KBM-7 (cell line): ENCODE data around the gene PGR.
"Not testable (repeated sequence)": the region's sequence is repeated elsewhere in the genome, so short reads cannot be mapped to it uniquely, and the experiment has no call there.

Experiments used
- DNase-seq: peaks from one replicate; pipeline ENCODE4 v3.0.0-alpha.2; 2015
- in situ Hi-C: fragments of 300-500 bp; cut with MboI; formaldehyde crosslinking; loops from 2 replicates; pipeline ENCODE4 v1.14.3; 2020; ENCODE audit warnings: low sequenced_read_pairs, low pct_unique_long_range_greater_than_20kb, mixed read lengths

Gene PGR

GRCh38 chr11:101019870-101020269, 109.7 kb downstream of the PGR start:
- in situ Hi-C loops: no loop called here
- DNase-seq: no peak

DNA sequence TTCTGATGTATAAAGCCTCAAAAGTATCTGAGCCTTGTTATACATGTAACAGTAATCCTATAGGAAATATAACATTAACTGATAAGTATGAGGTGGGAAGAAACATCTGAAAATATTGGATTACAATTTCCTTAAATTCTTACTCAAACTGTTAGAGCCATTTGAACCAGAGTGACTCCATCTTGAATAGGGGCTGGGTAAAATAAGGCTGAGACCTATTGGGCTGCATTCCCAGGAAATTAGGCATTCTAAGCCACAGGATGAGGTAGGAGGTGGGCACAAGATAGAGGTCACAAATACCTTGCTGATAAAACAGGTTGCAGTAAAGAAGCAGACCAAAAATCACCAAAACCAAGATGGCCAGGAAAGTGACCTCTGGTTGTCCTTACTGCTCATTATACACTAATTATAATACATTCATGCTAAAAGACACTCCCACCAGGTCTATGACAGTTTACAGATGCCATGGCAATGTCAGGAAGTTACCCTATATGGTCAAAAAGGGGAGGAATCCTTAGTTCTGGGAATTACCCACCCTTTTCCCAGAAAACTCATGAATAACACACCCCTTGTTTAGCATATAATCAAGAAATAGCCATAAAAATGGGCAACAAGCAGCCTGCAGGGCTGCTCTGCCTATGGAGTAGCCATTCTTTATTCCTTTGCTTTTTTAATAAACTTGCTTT, 114.9 kb downstream of the PGR start:
- no peak for DNase-seq
- in situ Hi-C loops: no loop called here

GRCh38 chr11:101013702-101014101, 115.9 kb downstream of the PGR start:
- DNase-seq, in situ Hi-C loops: not testable (repeated sequence)

GRCh38 chr11:101011881-101012280, 117.7 kb downstream of the PGR start:
- DNase-seq: no peak
- in situ Hi-C loops: no loop called here

- no peak for DNase-seq
- in situ Hi-C loops: no loop called here
Measured at GRCh38 chr11:101010899-101011298, 118.7 kb downstream of the PGR start.

GRCh38 chr11:101009690-101010055, 119.9 kb downstream of the PGR start:
- no peak for DNase-seq
- in situ Hi-C loops: no loop called here

DNA sequence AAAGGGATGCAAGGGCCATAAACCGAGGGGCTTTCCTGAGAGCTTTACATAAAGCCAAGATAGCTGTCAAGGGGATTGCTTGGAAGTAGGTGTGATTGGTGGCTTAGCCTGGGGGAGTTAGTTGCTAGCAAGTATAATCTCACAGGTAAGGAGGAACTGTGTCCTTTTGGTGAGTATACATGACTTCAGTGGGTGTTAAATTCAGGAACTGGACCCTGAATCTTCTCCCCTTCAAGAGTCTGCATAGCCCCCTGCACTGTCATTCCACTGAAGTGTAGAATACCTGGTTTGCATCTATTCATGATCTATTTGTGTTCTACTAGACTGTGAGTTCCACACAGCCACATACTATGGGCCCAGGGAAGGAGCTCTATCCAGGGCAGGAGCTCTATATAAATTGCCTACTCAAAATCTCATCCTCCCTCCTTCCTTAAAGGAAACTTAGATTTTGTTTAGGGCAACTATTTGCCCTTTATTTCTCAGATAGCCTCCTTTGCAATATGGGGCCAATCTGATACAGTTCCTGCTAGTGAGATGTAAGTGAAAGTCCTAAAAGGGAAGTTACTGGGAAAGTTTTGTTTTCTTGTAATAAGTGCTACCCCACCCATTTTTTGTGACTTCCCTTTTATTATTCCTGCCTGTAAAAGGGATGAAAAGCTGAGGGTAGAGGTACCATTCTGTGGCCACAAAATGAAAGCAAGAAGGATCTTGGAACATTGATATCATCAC, 120.5 kb downstream of the PGR start:
- DNase-seq: no peak
- in situ Hi-C loops: no loop called here

DNA sequence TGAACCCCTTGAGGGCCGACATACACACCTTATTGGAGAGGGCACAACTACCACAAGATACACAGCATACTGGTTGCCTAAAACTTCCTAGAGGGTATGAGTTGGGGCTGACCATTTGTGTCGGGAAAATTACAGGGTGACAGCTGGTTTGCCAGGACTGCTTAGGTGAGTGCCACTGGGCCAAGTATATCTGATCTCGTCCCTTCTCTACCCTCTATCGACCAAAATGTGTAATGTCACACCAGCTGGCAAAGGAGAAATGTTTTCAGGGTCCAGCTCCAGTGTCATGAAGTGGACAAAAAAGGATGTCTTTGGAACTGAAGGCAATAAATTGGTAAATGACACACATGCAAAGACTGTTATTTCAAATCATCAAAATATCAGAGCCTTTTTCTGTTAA, 126.1 kb downstream of the PGR start:
- DNase-seq: peak; percentile 7
- in situ Hi-C loops: no loop called here

DNA sequence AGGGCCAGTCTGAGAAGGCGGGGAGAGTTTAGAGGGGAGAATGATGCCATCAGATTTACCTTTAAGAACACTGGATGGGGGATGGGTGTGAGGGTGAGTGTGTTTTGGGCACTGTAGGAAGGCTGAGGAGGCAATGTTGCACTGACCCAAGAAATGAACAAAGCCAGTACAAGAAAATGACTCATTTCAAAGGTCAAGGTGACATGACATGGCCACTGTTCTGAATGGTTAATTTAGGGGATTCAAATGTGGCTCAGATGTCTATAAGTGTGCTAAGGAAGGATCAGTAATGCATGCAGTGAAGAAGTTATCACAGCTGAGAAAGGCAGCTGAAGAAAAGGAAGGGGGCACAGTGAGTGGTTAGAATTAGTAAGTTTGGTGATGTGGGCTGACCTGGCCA, 129.9 kb downstream of the PGR start:
- no peak for DNase-seq
- in situ Hi-C loops: no loop called here

DNA sequence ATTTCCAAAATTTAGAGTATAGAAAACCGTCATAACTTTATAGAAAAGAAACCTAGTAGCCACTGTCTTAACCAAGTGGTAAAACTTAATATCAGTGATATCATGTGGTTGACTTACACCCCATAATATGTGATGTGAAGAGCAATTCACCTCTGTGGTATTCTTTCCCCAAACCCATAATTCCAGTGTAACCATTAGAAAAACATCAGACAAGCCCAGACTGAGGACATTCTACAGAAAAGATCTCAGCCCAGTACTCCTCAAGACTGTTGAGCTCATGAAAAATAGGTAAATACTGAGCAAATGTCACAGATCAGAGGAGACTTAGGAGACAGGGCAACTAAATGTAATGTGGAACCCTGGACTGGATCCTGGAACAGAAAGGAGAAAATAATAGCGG, 134.6 kb downstream of the PGR start:
- DNase-seq: no peak
- in situ Hi-C loops: no loop called here

GRCh38 chr11:100991541-100991940, 138.1 kb downstream of the PGR start:
- DNase-seq: no peak
- in situ Hi-C loops: no loop called here

GRCh38 chr11:100990931-100991330, 138.7 kb downstream of the PGR start:
- in situ Hi-C loops: no loop called here
- no peak for DNase-seq

DNA sequence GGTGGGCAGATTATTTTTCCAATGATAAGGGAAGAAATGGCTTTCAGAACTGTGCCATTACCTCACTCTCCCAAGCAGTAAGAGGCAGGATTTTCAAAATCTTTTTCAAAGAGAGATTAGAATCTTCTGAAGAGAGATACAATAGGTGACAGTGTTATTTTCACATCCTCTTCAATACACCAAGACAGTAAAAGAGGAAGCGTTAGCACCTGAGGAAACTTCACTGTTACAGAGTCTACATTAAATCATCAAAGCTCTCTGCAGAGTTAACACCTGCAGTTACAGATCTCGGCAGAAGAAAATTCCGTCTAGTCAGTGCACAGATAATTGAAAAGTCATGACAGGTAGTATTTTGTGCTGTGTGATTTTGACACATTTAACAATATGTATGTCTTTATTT, 144.9 kb downstream of the PGR start:
- DNase-seq: no peak
- in situ Hi-C loops: no loop called here

GRCh38 chr11:100981196-100981824, 148.3 kb downstream of the PGR start:
- in situ Hi-C loops: no loop called here
- DNase-seq: no peak

- no peak for DNase-seq
- in situ Hi-C loops: no loop called here
Measured at GRCh38 chr11:100980156-100980555, 149.5 kb downstream of the PGR start.
